Prostate gland (tissue), 2 donors: ENCODE data around the gene ALS2CL.

ENCODE experiments used
- POLR2A ChIP-seq: fragments of 450-650 bp; IDR thresholded peaks from one replicate; pipeline ENCODE4 v1.6.1; 2016; ENCODE audit warnings: antibody characterized with exemption, mild to moderate bottlenecking
- POLR2AphosphoS5 ChIP-seq: sonication (generic); formaldehyde crosslinking; IDR thresholded peaks from one replicate; pipeline ENCODE4 v1.6.1; 2017; ENCODE audit warnings: antibody characterized with exemption
- TF ChIP-seq, protein P1 (sequence below), 4 experiments: fragments of 200-600 bp in 2 of 4; fragments of 450-650 bp in 2 of 4; sonication (generic) in 2 of 4; IDR thresholded peaks; 1 replicate in 3 of 4; 2 replicates in 1 of 4; pipeline ENCODE4 v1.5.1; 2016 to 2019; ENCODE audit warnings: antibody characterized with exemption in 4 of 4, mild to moderate bottlenecking in 2 of 4, moderate library complexity in 2 of 4

- TF ChIP-seq POLR2A (no peak), POLR2AphosphoS5 (no peak)
- TF ChIP-seq, protein P1, sequence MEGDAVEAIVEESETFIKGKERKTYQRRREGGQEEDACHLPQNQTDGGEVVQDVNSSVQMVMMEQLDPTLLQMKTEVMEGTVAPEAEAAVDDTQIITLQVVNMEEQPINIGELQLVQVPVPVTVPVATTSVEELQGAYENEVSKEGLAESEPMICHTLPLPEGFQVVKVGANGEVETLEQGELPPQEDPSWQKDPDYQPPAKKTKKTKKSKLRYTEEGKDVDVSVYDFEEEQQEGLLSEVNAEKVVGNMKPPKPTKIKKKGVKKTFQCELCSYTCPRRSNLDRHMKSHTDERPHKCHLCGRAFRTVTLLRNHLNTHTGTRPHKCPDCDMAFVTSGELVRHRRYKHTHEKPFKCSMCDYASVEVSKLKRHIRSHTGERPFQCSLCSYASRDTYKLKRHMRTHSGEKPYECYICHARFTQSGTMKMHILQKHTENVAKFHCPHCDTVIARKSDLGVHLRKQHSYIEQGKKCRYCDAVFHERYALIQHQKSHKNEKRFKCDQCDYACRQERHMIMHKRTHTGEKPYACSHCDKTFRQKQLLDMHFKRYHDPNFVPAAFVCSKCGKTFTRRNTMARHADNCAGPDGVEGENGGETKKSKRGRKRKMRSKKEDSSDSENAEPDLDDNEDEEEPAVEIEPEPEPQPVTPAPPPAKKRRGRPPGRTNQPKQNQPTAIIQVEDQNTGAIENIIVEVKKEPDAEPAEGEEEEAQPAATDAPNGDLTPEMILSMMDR (IDR thresholded peaks at IDR 0.05), result no peak
Observed at GRCh38 chr3:46664188-46664970, 29.1 kb downstream of the ALS2CL start.
